Limb (tissue), 2 donors: ENCODE results near the gene ST8SIA2.

Source experiments
- DNase-seq, 2 donors: peaks; one replicate each; pipeline ENCODE4 v3.0.0-alpha.2; 2016; ENCODE audit errors: extremely low spot score in 2 of 2

Gene ST8SIA2

GRCh38 chr15:92492551-92493115 is 99.0 kb downstream of the ST8SIA2 start:
- peak; percentile 62 to 78 for DNase-seq

- DNase-seq = peak in 1 of 2 donors; percentile 39
Measured at GRCh38 chr15:92494806-92495336, 101.2 kb downstream of the ST8SIA2 start.

- DNase-seq = no peak
Measured at GRCh38 chr15:92495446-92495845, 101.8 kb downstream of the ST8SIA2 start.

- no peak for DNase-seq
Measured at GRCh38 chr15:92499731-92500530, 106.2 kb downstream of the ST8SIA2 start.

GRCh38 chr15:92502336-92502735 is 108.7 kb downstream of the ST8SIA2 start:
- no peak for DNase-seq

DNA sequence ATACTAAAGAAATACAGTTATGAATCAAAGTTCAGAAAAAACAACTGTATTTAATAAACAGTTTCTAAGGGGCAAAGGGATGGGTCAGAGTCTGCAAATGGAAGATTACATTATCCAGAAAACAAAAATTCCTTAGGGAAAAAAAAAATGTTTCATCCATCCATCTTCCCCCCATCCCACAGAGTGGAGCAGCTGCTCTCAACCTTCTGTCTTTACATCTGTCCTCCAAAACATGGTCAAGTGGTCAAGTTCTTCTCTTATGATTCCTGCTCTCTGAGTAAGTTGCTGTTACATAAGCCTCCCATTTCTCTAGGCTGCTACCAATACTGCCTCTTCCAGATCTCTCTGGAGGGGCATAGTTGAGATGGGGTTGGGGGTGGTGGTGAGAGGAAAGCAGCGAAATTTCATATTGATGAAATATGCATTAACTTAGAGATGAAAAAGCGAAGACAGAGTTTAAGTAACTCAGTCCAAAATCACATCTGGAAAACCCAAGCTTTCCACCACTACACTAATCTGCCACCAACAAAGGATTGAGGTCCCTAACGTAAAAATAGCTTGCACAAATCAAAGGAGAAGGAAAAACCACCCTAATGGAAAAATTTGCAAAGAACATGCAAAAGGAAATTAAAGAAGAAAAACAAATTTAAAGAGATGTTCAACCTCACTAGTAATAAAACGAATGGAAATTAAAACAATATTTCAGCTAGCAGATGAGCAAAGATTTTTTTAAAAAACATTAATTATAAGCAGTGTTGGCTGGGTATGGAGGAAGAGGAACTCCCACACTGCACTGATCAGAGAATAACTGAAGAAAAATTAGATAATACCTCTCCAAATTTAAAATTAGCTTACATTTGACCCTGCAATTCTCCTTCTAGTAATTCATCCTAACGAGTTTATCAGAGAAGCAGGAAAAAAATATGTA is 109.5 kb downstream of the ST8SIA2 start:
- DNase-seq = peak in 1 of 2 donors; percentile 32

GRCh38 chr15:92503889-92504288 is 110.2 kb downstream of the ST8SIA2 start:
- no peak for DNase-seq

GRCh38 chr15:92505611-92506010 is 111.9 kb downstream of the ST8SIA2 start:
- DNase-seq = no peak

- no peak for DNase-seq
Measured at GRCh38 chr15:92506506-92506905, 112.8 kb downstream of the ST8SIA2 start.

- DNase-seq = no peak
Measured at GRCh38 chr15:92510163-92510882, 116.6 kb downstream of the ST8SIA2 start.
